ENCODE data around the gene CTNNA3.

The CTNNA3 gene

DNA sequence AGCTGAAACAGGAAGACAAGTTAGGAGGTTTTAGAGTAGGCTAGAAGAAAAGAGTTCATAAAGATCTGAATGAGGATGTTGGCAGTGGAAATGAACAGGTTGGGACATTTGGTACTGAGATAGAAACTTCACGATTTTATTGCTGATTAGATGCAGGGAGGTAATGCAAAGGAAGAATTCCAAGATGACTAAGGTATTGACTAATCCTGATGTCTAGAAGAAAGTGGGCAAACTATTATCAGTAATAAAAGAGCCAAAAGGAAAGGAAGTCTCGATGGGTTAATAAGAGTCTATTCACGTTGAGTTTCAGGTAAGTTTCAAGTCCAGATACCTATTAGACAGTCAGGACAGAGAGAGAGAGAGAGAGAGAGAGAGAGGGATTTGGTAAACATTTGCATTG lies 1401.5 kb downstream of the CTNNA3 start:
- H3K27me3 ChIP-seq (ENCODE audit: low read depth, low read length): no peaks in the 10 kb centered on the region
- H3K36me3 ChIP-seq (ENCODE audit: control insufficient read depth in 1 of 2, insufficient read depth in 2 of 2, low read length in 2 of 2): no peaks in the 10 kb centered on the region
- H3K4me1 ChIP-seq (ENCODE audit: control insufficient read depth in 1 of 2, insufficient read depth in 2 of 2, low read length in 2 of 2): no peaks in the 10 kb centered on the region
- H3K27ac ChIP-seq (ENCODE audit: low read length): no peak overlapping the region
- H3K4me3 ChIP-seq (ENCODE audit: low read depth in 1 of 2, low read length in 2 of 2): no peak overlapping the region
- no peaks in the 10 kb centered on the region for H3K9me3 ChIP-seq (ENCODE audit: control insufficient read depth in 1 of 2, low read length in 2 of 2)

DNA sequence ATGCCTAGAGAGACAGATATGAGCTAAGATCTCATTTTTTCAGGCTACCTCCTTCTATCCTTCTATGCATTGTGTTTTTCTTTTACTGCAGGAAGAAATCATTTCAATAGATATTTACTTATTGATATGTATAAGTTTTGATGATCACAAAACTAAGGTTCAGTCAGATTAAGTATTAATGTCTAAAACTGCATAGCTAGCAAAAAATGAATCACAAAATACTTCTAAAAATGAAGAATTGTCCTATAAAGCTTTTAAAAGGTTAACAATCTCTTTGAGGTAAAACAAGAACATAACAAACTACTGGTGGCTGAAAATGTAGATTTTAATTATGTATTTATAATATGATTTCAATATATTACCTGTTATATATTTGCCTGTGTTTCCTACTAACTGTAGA lies 1403.1 kb downstream of the CTNNA3 start:
- no peaks in the 10 kb centered on the region for H3K36me3 ChIP-seq (ENCODE audit: control insufficient read depth in 1 of 2, insufficient read depth in 2 of 2, low read length in 2 of 2)
- no peak overlapping the region for H3K4me3 ChIP-seq (ENCODE audit: low read depth in 1 of 2, low read length in 2 of 2)
- H3K27me3 ChIP-seq (ENCODE audit: low read depth, low read length): no peaks in the 10 kb centered on the region
- H3K4me1 ChIP-seq (ENCODE audit: control insufficient read depth in 1 of 2, insufficient read depth in 2 of 2, low read length in 2 of 2): no peaks in the 10 kb centered on the region
- no peaks in the 10 kb centered on the region for H3K9me3 ChIP-seq (ENCODE audit: control insufficient read depth in 1 of 2, low read length in 2 of 2)
- H3K27ac ChIP-seq (ENCODE audit: low read length): no peak overlapping the region

DNA sequence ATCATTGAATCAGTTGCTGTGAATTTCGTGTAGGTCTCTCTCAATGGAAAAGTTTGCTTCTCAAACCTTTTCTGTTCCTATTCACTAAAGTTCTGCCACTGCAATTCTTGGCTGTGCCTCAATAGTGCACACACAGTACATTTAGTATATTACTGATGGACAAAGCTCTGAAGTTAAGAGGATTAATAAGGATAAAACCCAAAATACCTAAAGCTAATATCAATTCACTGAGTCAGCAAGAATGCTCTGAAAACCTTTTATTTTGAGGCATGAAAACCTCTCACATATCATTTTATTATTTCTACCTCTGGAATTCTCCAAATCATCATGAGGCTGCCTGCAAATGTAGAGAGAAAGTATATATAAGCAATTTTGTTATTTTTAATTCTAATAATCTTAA lies 1403.5 kb downstream of the CTNNA3 start:
- Histone ChIP-seq H3K4me1 (ENCODE audit: control insufficient read depth in 1 of 2, insufficient read depth in 2 of 2, low read length in 2 of 2) (no peaks in the 10 kb centered on the region), H3K27ac (ENCODE audit: low read length) (no peak overlapping the region)

DNA sequence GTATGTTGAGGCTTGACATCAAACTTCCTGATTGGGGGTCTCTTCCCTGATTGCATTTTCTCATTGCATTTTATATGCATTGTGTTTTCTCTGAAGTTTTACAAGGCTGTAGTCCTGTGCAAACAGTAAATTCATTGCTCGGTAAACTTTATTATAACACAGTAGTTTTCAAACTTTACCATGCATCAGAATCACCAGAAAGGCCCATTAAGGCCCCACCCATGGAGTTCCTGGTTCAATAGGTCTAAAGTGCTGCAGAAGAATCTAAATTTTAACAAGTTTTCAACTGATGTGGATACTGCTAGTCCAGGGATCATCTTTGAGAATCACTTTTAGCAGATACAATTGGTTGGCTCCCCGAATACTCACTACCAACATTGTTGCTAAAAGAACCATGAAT lies 1404.9 kb downstream of the CTNNA3 start:
- Histone ChIP-seq H3K27me3 (ENCODE audit: low read depth, low read length) (no peaks in the 10 kb centered on the region), H3K4me1 (ENCODE audit: control insufficient read depth in 1 of 2, insufficient read depth in 2 of 2, low read length in 2 of 2) (no peaks in the 10 kb centered on the region), H3K4me3 (ENCODE audit: low read depth in 1 of 2, low read length in 2 of 2) (no peak overlapping the region), H3K9me3 (ENCODE audit: control insufficient read depth in 1 of 2, low read length in 2 of 2) (no peaks in the 10 kb centered on the region), H3K27ac (ENCODE audit: low read length) (no peak overlapping the region), H3K36me3 (ENCODE audit: control insufficient read depth in 1 of 2, insufficient read depth in 2 of 2, low read length in 2 of 2) (no peaks in the 10 kb centered on the region)

More for the DNA sequence above, 1403.5 kb downstream of the CTNNA3 start:
- H3K27me3 ChIP-seq (ENCODE audit: low read depth, low read length): no peaks in the 10 kb centered on the region
- H3K4me3 ChIP-seq (ENCODE audit: low read depth in 1 of 2, low read length in 2 of 2): no peak overlapping the region
- no peaks in the 10 kb centered on the region for H3K9me3 ChIP-seq (ENCODE audit: control insufficient read depth in 1 of 2, low read length in 2 of 2)
- no peaks in the 10 kb centered on the region for H3K36me3 ChIP-seq (ENCODE audit: control insufficient read depth in 1 of 2, insufficient read depth in 2 of 2, low read length in 2 of 2)

DNA sequence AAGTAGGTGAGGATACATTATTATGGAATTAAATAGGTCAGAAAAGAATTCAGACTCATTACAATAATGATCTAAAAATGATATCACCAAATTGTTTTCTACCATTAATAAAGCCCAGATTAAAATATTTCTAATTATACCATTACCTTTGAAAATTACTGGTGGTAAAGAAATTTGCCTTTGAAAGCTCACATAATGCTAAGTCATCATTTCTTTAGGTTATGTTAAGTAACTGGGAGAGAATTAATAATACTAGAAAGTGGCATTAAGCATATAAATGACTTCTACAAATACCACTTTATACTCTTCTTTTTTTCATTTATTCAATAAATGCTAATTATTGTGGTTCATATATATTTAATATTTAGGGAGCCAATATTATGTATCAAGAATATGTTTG lies 1411.4 kb downstream of the CTNNA3 start:
- Histone ChIP-seq H3K9me3 (ENCODE audit: control insufficient read depth in 1 of 2, low read length in 2 of 2) (no peaks in the 10 kb centered on the region), H3K27ac (ENCODE audit: low read length) (no peak overlapping the region), H3K36me3 (ENCODE audit: control insufficient read depth in 1 of 2, insufficient read depth in 2 of 2, low read length in 2 of 2) (no peaks in the 10 kb centered on the region), H3K4me1 (ENCODE audit: control insufficient read depth in 1 of 2, insufficient read depth in 2 of 2, low read length in 2 of 2) (no peaks in the 10 kb centered on the region), H3K27me3 (ENCODE audit: low read depth, low read length) (no peaks in the 10 kb centered on the region), H3K4me3 (ENCODE audit: low read depth in 1 of 2, low read length in 2 of 2) (no peak overlapping the region)

DNA sequence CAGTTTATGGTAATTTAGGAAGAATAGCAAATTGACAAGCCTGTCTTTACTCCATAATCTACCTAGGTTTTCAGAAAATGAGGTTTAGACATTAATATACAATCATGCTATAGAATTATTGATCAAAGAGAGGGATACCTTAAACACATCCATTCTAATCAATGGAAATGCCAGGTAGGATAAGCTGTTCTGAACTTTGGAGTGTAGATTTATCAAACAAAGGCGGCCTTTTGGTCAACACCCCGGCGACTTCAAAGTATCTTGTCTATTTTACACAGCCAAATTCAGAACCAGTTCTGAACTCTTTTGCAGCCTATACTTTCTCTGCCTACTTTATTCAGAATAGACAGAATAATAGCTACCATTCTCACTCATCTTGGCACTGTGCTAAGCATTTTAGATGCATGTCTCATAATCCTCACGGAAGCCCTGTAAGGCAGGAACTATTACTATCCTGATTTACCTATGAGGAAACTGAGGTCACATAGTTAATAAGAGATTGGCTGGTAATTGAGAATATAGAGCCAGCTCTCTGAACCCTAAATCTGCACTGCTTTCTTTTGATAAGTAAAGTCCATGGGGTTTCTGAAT lies 1412.0 kb downstream of the CTNNA3 start:
- Histone ChIP-seq H3K9me3 (ENCODE audit: control insufficient read depth in 1 of 2, low read length in 2 of 2) (no peaks in the 10 kb centered on the region), H3K36me3 (ENCODE audit: control insufficient read depth in 1 of 2, insufficient read depth in 2 of 2, low read length in 2 of 2) (no peaks in the 10 kb centered on the region), H3K27me3 (ENCODE audit: low read depth, low read length) (no peaks in the 10 kb centered on the region), H3K4me1 (ENCODE audit: control insufficient read depth in 1 of 2, insufficient read depth in 2 of 2, low read length in 2 of 2) (no peaks in the 10 kb centered on the region), H3K27ac (ENCODE audit: low read length) (no peak overlapping the region), H3K4me3 (ENCODE audit: low read depth in 1 of 2, low read length in 2 of 2) (no peak overlapping the region)

DNA sequence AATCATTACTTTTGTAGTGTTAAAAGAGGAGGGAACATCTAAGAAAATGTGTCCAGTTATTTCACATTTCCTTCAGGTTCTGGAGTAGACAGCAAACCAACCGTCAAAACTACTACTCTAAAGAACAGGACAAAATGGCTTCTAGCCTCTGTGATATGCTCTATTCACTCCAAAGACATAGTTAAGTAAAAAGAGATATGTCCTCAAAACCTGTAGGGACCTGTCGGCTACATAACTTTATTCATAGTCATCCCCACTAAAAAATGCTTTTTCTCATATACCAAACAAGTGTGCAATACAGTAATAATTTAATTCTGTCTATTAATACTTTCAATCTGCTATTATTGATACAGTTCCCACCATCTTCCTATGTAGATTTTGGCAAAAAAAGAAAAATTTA lies 1412.9 kb downstream of the CTNNA3 start:
- no peaks in the 10 kb centered on the region for H3K27me3 ChIP-seq (ENCODE audit: low read depth, low read length)
- H3K4me3 ChIP-seq (ENCODE audit: low read depth in 1 of 2, low read length in 2 of 2): no peak overlapping the region
- H3K36me3 ChIP-seq (ENCODE audit: control insufficient read depth in 1 of 2, insufficient read depth in 2 of 2, low read length in 2 of 2): no peaks in the 10 kb centered on the region
- no peak overlapping the region for H3K27ac ChIP-seq (ENCODE audit: low read length)
- no peaks in the 10 kb centered on the region for H3K9me3 ChIP-seq (ENCODE audit: control insufficient read depth in 1 of 2, low read length in 2 of 2)
- no peaks in the 10 kb centered on the region for H3K4me1 ChIP-seq (ENCODE audit: control insufficient read depth in 1 of 2, insufficient read depth in 2 of 2, low read length in 2 of 2)

DNA sequence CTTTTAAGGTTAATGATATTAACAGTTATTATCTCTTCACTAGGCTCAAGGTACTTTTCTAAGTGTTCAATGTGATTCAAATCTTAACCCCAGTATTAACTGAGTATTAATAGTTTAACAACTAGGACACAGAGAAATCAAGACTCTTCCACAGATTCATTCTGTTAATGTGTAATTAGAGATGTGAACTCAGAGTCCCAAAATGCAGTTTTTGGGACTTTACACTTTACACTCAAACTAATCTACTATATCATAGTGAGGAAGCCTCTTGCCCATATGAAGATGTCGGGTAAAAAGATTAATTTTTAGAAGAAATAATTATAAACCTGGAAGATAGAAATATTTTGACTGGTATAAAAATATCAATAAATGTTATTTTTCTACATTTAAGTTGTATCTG lies 1414.7 kb downstream of the CTNNA3 start:
- Histone ChIP-seq H3K4me3 (ENCODE audit: low read depth in 1 of 2, low read length in 2 of 2) (no peak overlapping the region), H3K9me3 (ENCODE audit: control insufficient read depth in 1 of 2, low read length in 2 of 2) (no peaks in the 10 kb centered on the region), H3K27me3 (ENCODE audit: low read depth, low read length) (no peaks in the 10 kb centered on the region), H3K27ac (ENCODE audit: low read length) (no peak overlapping the region), H3K4me1 (ENCODE audit: control insufficient read depth in 1 of 2, insufficient read depth in 2 of 2, low read length in 2 of 2) (no peaks in the 10 kb centered on the region), H3K36me3 (ENCODE audit: control insufficient read depth in 1 of 2, insufficient read depth in 2 of 2, low read length in 2 of 2) (no peaks in the 10 kb centered on the region)

DNA sequence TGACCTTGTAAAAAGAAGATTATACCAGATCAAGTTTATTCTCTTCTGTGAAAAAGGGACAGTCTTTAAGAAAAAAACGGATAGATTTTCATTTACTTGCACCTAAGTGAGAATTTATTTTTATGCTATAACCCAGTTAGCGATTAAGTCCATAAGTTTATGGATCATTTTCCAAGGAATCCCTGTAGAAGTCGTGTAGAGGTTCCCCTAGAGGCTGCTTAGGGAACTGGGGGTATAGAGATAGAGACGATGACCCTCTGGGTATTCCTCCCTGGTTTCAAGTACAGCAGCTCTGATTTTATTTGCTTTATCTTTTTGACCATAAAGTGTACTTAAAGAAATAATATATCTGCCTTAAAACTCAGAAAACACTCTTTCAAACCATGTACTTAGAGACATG lies 1418.5 kb downstream of the CTNNA3 start:
- Histone ChIP-seq H3K27ac (ENCODE audit: low read length) (no peak overlapping the region), H3K4me3 (ENCODE audit: low read depth in 1 of 2, low read length in 2 of 2) (no peak overlapping the region), H3K27me3 (ENCODE audit: low read depth, low read length) (no peaks in the 10 kb centered on the region), H3K36me3 (ENCODE audit: control insufficient read depth in 1 of 2, insufficient read depth in 2 of 2, low read length in 2 of 2) (no peaks in the 10 kb centered on the region), H3K4me1 (ENCODE audit: control insufficient read depth in 1 of 2, insufficient read depth in 2 of 2, low read length in 2 of 2) (no peaks in the 10 kb centered on the region), H3K9me3 (ENCODE audit: control insufficient read depth in 1 of 2, low read length in 2 of 2) (no peaks in the 10 kb centered on the region)

DNA sequence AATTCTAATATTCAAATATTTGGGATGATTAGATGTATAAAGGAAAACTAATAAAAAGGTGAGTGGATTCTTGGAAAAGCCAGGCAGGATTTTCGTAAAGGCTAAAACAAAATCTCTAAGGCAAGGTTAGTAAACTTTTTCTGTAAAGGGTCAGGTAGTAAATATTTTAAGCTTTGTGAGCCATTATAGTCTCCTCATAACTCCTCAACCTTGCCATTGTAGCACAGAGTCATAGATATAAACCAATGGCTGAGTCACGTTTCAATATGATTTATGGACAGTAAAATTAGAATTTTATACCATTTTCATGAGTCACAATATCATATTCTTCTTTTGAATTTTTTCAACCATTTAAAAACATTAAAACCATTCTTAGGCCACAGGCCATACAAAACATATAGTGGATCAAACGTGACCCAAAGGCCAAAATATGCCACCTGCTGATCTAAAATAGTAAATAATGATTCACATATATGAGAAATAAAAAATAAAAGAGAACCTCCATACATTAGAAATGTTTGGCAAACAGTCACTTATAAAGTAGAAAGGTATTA lies 1422.0 kb downstream of the CTNNA3 start:
- H3K27ac ChIP-seq (ENCODE audit: low read length): no peak overlapping the region
- H3K4me3 ChIP-seq (ENCODE audit: low read depth in 1 of 2, low read length in 2 of 2): no peak overlapping the region
- H3K4me1 ChIP-seq (ENCODE audit: control insufficient read depth in 1 of 2, insufficient read depth in 2 of 2, low read length in 2 of 2): no peaks in the 10 kb centered on the region
- no peaks in the 10 kb centered on the region for H3K36me3 ChIP-seq (ENCODE audit: control insufficient read depth in 1 of 2, insufficient read depth in 2 of 2, low read length in 2 of 2)
- no peaks in the 10 kb centered on the region for H3K9me3 ChIP-seq (ENCODE audit: control insufficient read depth in 1 of 2, low read length in 2 of 2)
- no peaks in the 10 kb centered on the region for H3K27me3 ChIP-seq (ENCODE audit: low read depth, low read length)

DNA sequence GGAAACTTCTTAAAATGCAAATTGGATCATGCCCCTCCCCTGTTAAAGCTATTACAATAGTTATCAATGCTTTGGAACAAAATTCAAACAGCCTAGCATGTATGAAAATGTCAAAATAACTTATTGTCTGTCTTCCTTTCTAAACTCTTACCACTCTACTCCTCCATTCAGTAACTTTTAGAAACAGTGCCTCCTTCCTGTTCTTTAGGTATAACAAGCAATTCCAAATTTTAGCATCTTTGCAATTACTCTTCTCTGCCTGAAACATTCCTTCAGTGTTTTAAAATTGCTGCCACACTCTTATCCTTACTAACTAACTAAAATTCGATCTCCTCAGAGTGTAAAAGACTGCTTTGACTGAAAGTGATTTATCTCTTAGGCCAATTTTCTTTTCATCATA lies 1430.6 kb downstream of the CTNNA3 start:
- Histone ChIP-seq H3K4me3 (ENCODE audit: low read depth in 1 of 2, low read length in 2 of 2) (no peak overlapping the region), H3K27me3 (ENCODE audit: low read depth, low read length) (no peaks in the 10 kb centered on the region), H3K4me1 (ENCODE audit: control insufficient read depth in 1 of 2, insufficient read depth in 2 of 2, low read length in 2 of 2) (no peaks in the 10 kb centered on the region), H3K36me3 (ENCODE audit: control insufficient read depth in 1 of 2, insufficient read depth in 2 of 2, low read length in 2 of 2) (no peaks in the 10 kb centered on the region), H3K27ac (ENCODE audit: low read length) (no peak overlapping the region), H3K9me3 (ENCODE audit: control insufficient read depth in 1 of 2, low read length in 2 of 2) (no peaks in the 10 kb centered on the region)

DNA sequence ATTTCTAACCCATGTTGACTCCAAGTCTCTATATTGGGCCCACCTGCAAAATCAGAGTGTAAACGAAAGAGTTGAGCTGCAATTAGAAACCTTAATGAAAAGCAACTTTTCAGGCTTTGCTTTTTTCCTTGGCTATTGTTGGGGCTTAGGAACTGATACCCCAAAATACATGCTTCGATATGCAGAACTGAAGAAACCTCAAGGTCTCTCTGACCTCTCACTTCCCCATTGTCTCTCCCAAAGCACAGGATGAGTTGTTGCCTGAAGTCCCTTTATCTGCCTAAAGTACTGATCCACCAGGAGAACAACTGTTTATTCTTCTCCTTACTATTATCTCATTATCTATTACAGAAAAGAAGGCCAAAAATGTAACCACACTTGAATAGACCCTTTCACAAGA lies 1436.2 kb downstream of the CTNNA3 start:
- Histone ChIP-seq H3K36me3 (ENCODE audit: control insufficient read depth in 1 of 2, insufficient read depth in 2 of 2, low read length in 2 of 2) (no peaks in the 10 kb centered on the region), H3K27ac (ENCODE audit: low read length) (no peak overlapping the region), H3K9me3 (ENCODE audit: control insufficient read depth in 1 of 2, low read length in 2 of 2) (no peaks in the 10 kb centered on the region), H3K4me3 (ENCODE audit: low read depth in 1 of 2, low read length in 2 of 2) (no peak overlapping the region), H3K4me1 (ENCODE audit: control insufficient read depth in 1 of 2, insufficient read depth in 2 of 2, low read length in 2 of 2) (no peaks in the 10 kb centered on the region), H3K27me3 (ENCODE audit: low read depth, low read length) (no peaks in the 10 kb centered on the region)

All from muscle layer of duodenum (tissue), 2 donors.